CD1c-positive myeloid dendritic cell (primary cell): ENCODE results near the gene MVB12A.

ENCODE experiments used
- DNase-seq: peaks from one replicate; pipeline ENCODE4 v3.0.0-alpha.2; 2016; ENCODE audit errors: extremely low spot score

The MVB12A gene

DNA sequence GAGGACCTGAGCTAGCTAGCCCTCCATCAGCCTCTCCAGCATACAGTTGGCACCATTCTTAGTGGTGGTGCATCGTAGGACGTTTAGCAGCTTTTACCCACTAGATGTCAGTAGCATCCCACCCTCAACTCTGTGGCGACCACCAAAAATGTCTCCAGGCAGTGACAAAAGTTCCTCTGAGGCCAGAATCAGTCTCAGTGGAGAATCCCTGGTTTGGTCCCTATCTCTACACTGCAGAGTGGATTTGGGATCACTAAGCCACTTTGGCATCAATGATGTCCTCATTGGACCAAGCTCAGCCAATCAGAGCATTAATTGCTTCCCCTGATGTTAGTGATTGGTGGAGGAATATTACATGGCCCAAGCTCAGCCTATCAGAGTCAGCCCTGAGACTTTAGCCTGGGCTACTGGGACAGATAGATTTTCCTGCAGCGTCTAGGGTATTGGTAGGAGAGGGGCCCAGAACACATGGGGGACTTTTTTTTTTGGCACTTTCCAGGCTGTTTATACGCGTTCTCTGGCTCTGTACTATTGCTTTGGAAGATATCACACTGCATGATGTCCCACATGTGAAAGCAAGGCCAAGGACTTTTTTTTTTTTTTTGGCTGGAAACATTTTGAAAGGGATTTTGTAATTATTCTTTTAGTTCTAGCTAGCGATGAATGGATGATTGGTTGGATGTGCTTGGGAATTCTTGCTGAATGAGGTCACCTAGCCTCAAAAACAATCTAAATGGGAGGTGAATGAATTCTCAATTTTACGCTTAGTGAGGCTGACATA, 21.6 kb downstream of the MVB12A start:
- peak; percentile 20 for DNase-seq

DNA sequence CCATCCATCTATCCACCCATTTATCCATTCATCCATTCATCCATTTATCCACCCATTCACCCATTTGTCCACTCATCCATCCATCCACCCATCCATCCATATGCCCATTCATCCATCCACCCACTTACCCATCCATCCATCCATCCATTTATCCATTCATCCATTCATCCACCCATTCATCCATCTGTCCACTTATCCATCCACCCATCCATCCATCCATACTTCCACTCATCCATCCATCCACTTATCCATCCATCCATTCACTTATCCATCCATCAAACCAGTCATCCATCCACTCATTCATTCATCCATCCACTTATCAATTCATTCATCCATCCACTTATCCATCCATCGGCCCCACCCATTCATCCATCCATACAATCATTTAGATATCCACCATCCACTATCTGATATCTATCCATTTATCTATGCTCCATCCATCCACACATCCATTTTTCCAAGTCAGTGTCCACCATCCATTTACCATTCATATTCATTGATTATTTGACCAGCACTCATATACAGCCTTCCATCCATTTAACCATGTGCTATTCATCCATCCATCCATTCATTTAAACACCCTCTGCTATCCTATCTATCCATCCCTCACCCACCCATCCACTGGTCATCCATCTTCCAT, 25.8 kb downstream of the MVB12A start:
- DNase-seq, result no peak

DNA sequence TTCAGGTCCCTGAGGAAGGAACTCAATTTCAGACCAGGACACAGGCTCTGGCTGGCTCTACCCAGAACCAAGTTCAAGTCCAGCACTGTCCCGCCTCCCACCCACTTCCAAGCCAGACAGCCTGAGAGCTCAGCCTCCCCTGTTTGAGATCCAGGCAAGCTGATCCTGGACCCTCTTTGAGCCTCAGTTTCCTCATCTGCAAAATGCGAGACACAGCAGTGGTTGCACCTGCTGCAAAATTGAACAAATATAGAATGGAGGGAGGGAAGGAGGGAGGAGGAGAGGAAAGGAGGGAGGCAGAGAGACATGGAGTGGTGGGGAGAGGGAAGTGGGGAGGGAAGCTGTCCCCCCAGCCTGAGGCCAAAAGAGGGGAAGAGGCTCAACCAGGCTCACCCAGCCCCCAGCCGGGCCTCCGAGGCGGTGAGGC, 27.9 kb downstream of the MVB12A start:
- DNase-seq, result no peak

DNA sequence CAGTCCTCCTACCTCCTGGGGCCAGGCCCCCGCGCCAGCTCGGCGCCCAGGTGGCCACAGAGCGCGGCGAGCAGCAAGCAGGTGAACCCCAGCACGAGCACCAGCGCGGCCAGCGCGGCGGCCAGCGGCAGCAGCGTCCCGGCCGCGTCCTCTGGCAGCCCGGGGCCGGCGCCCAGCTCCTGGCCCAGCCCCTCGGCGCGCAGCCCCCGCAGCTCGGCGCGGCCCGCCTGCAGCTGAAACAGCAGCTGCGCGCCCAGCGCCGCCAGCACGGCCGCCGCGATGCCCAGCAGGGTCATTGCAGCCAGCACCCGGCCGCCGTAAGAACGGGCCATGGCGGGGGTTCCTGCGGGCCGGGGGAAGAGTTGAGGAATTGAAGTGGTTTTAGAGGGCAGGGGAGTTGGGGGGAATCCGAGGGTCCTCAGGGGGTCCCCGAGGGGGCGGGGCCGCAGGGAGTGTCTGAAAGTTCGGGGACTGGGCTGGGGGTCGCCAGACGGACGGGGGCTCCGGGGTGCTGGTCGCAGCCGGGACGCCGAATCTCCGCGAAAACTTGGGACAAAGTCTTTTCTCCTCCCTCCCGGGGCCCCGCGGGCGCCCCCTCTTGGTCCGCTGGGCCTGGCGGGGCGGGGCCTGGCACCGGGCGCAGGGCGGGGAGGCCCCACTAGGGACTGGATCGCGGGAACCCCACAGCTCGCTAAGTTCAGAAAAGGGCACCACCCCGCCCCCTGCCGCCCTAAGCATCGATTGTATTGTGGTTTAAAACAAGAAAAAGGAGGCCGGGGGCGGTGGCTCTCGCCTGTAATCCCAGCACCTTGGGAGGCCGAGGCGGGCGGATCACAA, 28.5 kb downstream of the MVB12A start, which contains the start of gene TMEM221:
TMEM221 (minus strand) TSS at position 538 of the 837 bp plus-strand sequence; CDS start at position 332, 206 bp downstream.
- DNase-seq, result peak; percentile 61

DNA sequence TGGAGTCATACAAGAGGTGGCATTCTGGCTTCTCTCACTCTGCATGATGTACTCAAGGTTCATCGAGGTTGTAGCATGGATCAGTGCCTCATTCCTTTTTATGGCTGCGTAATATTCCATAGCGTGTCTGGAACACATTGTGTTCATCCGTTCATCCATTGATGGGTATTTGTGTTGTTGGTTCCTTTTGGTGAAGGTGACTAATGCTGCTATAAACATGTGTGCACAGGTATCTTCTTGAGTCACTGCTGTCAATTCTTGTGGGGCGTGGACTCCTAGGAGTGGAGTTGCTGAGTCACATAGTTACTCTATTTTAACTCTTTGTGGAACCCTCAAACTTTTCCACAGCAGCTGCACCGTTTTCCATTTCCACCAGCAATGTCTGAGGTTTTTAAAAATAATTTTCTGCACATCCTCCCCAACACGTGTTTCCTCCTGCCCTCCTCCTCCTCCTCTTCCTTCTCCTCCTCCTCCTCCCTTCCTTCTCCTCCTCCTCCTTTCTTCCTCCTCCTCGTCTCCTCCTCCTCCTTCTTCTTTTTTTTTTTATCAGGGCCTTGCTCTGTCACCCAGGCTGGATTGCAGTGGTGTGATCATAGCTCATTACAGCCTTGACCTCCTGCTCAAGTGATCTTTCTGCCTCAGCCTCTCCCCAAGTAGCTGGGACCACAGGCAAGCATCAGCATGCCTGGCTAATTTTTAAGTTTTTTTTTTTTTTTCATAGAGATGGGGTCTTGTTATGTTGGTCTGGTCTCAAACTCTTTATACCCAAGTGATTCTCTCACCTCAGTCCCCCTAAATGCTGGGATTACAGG, 30.6 kb downstream of the MVB12A start:
- no peak for DNase-seq

DNA sequence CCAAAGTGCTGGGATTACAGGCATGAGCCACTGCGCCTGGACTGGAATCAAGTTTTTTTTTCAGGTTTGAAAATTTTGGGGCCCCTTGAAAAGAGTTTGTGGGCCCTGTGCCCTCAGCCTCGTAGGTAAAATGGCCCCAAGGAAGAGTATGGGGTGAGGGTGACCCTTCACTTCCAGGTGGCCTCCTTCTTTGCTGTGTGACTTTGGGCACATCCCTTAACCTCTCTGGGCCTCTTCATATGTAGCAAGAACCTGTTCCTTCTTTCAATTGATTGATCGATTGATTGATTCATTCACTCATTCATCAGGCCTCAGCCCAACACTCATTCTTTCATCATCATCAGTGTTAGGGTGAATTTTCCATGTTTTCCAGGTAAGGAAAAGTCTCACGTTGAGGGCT, 32.0 kb downstream of the MVB12A start:
- DNase-seq, result no peak

DNA sequence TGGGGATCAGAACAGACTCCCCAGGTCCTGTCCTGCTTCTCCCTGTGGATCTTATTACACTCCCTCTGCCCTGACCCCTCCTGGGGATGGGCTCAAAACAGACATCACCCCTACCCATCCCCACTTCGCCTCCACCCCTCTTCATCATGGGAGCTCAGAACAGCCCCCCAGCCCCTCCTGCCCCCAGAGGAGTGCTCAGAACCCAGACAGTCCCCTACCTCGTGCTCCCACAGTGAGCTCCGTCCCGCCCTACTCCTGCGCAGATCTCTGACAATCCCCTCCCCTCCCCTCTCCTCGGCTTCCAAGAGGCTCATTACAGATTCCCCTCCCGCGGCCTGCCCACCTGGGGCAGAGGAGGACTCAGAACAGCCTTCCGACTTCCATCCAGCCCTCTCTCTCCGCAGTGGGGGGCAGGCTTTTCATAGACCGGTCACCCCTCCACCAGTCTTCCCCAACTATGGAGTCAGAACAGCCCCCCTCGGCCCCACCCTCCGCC, 34.8 kb downstream of the MVB12A start:
- DNase-seq, result no peak

DNA sequence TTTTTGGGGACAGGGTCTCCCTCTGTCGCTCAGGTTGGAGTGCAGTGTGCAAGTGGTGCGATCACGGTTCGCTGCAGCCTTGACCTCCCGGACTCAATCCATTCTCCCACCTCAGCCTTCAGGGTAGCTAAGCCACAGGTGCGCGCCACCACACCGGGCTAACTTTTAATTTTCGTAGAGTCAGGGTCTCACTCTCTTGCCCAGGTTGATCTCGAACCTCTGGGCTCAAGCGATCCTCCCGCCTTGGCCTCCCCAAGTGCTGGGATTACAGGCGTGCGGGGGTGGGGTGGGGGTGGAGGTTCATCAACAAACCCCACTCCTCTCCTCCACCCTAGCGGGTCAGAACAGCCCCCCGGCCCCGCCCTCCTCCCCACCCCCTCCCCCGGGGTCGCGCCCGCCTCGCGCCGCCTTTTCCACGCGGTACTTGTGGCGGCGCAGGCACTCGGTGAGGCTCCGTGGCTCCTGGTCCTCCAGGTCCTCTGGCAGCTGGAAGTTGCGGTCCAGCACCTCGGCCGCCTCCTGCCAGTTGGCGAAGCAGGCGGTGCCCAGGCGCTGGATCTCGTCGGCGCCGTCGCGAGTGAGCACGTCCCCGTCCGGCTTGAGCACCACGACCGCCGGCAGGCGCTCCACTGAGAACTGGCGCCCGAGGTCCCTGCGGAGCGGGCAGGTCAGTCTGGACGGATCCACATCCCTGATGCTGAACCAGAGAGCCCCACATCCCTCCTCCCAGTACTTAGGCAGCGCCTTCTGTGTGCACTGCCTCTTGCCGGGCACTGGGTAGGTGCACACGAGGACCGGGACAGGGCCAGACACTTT, 35.7 kb downstream of the MVB12A start:
- DNase-seq, result no peak

DNA sequence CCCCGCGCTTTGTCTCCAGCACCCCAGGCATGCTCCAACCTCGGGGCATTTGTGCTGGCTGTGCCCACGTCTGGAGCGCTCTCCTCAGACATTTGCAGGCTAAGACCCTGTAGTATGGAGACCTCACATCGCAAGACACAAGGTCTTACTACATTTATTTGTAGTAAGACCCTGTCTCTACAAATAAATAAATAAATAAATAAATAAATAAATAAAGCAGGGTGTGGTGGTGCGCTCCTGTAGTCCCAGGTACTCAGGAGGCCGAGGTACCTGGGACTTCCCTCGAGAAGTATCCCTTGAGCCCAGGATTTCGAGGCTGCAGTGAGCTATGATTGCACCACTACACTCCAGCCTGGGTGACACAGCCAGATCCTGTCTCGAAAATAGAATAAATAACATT, 36.3 kb downstream of the MVB12A start:
- DNase-seq, result no peak

DNA sequence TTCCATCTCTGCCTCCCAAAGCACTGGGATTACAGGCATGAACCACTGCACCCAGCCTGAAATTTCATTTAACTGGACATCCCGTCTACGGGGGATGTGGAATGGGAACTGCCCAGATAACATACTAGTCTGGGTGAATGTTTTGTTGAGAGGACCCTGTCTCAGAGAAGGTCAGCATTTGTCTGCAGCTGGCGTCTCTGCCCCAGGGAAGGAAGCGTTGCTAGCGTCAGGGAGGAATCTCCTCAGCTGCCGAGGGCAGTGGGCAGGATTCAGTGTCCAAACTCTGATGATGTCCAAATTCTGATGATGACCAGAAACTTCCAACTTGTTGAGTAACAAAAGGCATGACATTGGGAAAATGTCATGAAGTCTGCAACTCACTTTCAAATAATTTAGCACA, 37.8 kb downstream of the MVB12A start:
- no peak for DNase-seq

DNA sequence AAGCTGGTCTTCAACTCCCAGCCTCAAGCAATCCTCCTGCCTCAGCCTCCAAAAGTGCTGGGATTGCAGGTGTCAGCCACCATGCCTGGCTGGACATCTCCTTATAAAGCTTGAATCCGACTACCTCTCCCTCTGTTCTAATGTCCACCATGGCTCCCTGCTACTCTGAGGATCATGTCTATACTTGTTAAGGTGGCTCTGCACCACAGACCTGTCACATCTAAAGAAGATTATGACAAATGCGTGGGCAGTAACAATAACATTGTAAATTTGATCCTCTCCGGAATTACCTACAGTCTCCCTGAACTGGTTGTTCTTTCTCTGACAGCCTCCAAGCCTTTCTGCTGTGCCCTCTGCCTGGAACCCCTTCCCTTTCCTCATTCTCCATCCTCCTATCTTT, 39.1 kb downstream of the MVB12A start:
- DNase-seq, result no peak

DNA sequence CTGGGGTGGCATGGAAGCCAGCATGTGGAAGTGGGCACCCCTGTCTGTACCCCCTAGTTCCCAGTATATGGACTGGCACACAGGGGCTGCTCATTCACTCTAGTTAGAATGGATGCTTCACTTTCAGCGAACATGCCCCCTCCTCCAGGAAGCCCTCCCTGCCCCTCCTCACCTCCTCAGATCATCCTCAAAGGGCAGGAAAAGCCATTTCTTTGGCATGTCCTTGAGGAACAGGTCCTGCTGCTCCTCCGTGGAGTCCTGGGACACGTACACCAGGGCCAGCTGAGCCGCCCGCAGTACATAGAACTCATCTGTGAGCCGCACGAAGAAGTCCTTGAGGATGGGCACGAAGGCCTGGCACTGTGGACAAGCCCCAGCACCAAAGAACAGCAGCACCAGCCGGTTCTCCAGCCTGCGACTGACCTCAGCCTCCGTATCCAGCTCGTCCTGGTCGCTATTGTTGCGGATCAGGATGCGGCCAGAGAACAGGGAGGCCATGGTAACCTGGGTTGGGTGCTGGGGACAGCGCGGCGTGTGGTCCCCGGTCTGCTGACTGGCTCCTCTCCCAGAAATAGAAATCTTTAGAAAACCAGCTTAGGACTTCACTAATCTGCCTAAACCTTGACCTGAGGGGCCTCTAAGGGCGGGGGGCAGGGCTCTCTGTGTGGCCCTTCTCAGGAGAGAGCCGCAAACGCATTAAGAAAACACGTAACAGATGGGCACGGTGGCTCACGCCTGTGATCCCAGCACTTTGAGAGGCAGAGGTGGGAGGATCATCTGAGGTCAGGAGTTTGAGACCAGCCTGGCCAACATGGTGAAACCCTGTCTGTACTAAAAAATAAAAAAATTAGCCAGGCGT, 40.8 kb downstream of the MVB12A start, which contains the start of gene NXNL1:
NXNL1 (minus strand) TSS at position 555 of the 859 bp plus-strand sequence; CDS start at position 498, 57 bp downstream.
- DNase-seq, result no peak

DNA sequence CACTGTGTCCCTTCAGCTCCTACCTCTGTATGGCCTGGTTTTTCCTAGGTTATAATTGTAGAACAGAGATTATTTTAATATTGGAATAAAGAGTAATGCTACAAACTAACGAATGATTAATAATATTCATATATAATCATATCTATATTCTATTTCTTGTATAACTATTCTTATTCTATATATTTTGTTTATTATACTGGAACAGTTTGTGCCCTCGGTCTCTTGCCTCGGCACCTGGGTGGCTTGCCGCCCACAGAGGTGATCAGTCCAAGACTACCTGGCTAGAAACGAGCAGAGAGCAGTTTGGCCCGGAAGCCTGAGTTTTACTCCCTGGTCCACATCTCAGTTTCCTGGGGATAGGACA, 46.6 kb downstream of the MVB12A start:
- DNase-seq, result no peak

DNA sequence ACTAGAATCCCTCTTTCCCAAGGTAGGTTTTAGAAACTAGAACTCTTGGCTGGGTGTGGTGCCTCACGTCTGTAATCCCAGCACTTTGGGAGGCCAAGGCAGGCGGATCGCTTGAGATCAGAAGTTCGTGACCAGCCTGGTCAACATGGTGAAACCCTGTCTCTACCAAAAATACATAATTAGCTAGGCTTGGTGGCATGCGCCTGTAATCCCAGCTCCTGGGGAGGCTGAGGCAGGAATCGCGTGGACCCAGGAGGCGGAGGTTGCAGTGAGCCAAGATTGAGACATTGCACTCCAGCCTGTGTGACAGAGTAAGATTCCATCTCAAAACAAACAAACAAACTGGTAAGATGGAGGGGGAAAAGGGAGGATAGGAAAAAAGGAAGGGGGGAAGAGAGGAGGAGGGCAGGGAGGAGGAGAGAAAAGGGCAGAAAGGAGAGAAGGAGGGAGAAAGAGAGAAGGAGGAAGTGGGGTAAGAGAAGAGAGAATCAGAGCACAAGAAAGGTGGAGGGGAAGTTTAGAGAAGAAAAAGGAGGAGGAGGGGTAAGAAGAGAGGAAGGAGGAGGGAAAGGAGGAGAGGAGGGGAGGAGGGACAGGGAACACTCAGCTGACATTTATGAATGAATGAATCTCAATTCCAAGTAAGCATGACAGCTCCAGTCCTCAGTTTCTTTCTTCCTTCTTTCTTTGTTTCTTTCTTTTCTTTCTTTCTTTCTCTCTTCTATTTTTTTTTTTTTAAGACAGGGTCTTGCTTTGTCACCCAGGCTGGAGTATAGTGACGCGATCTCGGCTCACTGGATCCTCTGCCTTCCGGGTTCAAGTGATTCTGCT, 47.8 kb downstream of the MVB12A start:
- DNase-seq, result no peak

DNA sequence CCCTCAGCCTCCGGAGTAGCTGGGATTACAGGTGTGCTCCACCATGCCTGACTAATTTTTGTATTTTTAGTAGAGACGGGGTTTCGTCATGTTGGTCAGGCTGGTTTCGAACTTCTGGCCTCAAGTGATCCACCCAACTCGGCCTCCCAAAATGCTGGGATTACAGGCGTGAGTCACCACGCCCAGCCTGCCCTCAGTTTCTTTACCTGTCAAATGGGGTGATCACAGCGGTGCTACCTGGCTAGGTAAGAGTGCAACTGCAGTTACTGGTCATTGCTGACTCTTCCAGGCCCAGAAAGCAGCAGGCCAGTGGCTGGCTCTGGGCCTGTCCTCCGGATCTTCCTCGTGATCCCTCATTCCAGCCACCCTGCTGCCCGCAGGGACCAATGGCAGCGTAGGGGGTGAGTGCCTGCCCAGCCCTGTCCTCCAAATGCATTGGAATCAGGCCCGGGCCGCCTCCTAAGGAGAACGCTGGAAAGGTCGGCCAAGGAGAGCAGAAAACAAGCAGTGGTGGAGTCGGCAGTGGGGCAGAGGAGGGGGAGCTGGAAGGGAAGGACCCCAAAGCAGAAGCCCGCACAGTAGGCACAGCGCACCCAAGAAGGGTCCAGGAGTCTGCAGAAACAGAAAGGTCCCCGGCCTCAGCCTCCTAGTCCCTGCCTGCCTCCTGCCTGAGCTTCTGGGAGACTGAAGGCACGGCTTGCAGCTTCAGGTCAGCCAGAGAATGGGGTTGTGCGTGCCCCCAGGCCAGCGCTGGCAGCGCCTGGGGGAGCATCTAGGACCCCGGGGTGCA, 48.6 kb downstream of the MVB12A start:
- no peak for DNase-seq

DNA sequence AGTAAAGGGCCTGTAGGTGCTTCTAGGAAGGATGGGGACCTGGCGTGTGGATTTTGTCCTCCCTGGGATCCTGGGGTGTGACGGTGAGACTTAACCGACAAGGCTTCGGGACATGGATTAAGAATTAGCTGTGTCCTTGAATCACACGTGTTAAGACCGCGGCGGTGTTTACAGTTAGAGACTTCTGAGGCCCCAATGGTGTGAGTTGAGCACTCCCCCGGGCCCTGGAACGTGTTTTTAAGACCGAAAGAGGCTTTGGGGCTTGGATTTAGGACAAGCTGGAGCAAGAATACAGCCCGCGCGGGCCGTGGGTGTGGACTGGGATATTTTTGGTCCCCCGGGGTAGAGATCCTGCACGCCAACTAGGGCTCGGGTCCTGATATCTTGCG, 49.2 kb downstream of the MVB12A start:
- no peak for DNase-seq

DNA sequence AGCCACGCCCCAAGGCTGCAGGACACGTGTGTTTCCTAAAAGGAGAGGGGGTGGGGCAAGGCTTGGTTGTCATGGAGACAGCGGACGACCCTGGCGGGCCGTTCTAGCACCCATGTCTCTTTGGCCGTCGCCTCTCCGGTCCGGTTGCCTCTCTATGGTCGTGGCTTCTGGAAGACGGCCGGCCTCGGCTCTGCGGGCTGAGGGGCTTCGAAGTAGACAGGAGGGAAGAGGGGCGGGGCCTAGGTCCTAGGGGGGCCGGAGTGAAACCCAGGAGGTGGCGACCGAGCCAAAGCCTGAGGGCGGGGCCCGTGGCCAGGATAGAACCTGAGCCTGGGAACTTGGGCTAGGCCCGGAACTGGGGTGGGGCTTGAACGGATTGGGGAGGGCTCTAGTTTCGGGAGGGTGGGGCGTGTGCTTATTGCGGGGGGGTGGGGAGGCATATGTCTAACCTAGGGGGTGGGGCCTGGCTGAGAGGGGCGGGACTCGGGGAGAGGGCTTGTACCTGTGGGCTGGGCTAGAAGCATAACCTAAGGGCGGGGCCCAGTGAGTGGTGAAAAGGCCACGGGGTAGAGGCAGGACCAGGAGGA, 49.7 kb downstream of the MVB12A start:
- DNase-seq, result peak; percentile 93
